Pancreas (tissue), 10 donors: ENCODE measurements around the gene NR4A3. TPM values are rescaled to one million over a fixed set of nuclear protein-coding genes. Genes with fewer than 3 reads are reported as not detected.

Source experiments
- ATAC-seq, 4 donors: fragments of 200-7000 bp; cut with Tn5 transposase; one replicate each; pipeline versions ENCODE4 v1.8.0 to v1.9.1; 2020; ENCODE audit warnings: mild to moderate bottlenecking in 4 of 4, moderate library complexity in 4 of 4
- DNase-seq, 6 donors: peaks; one replicate each; pipeline ENCODE4 v3.0.0-alpha.2; 2020
- FAIRE-seq: peaks from 2 replicates; lab custom pipeline; 2012; peaks lifted over from hg19 to GRCh38; lab: Jason Lieb, UNC
- H3K27ac ChIP-seq, 4 donors: fragments of 200-600 bp; sonication (generic); 1 replicate in 3 of 4; 2 replicates in 1 of 4; pipeline versions ENCODE4 v1.5.0 to v1.8.0; 2020
- H3K27me3 ChIP-seq, 4 donors: fragments of 200-600 bp; one replicate each; pipeline ENCODE4 v1.8.0; 2021
- H3K36me3 ChIP-seq, 3 donors: fragments of 200-600 bp; sonication (generic) in 1 of 3; one replicate each; pipeline versions ENCODE4 v1.5.0 to v1.8.0; 2020 to 2021
- H3K4me1 ChIP-seq, 3 donors: fragments of 200-600 bp; one replicate each; pipeline ENCODE4 v1.8.0; 2021
- H3K4me3 ChIP-seq, 4 donors: fragments of 200-600 bp; sonication (generic) in 2 of 4; one replicate each; pipeline versions ENCODE4 v1.5.0 to v1.8.0; 2020 to 2021
- H3K9me3 ChIP-seq, 4 donors: fragments of 200-600 bp; one replicate each; pipeline ENCODE4 v1.8.0; 2021
- WGBS, 2 donors: extraction: QIAGEN DNeasy Blood & Tissue Kit; methylation state at CpG; one replicate each; pipeline ENCODE4 v1.1.7; 2013; 5-methylcytosine and 5-hydroxymethylcytosine counted together
- intact Hi-C, 3 donors: fragments of 100-400 bp; cut with DNase I; formaldehyde crosslinking; loops; one replicate each; pipeline versions ENCODE4 v1.11.1 to v1.14.2; 2022
- polyA plus RNA-seq, 2 donors: library from polyadenylated mRNA; stranded (reverse); fragments of 200-250 nt; gene quantifications; one replicate each; pipeline ENCODE4 v1.2.3, GENCODE V29; 2013
- total RNA-seq, 6 donors: library from RNA; stranded (reverse); fragmentation: NEBNext Ultra II Directional in 4 of 6; extraction: Animal tissue kit (Norgen Biotek cat#: 25700) in 4 of 6; gene quantifications; one replicate each; pipeline versions ENCODE4 v1.2.1 to v1.2.4, GENCODE V29; 2021 to 2023
- TF ChIP-seq, protein P1 (sequence below), 4 donors: fragments of 200-600 bp; sonication (generic) in 3 of 4; IDR thresholded peaks; one replicate each; pipeline versions ENCODE4 v1.5.0 to v1.8.0; 2021; ENCODE audit warnings: antibody characterized with exemption in 4 of 4
- donor health status: healthy with polysubstance abuse.
- donor health status: DM: no; HTN: no; CAD: no; lungs with moderate emphysema.
- donor health status: DM: no; HTN: no; CAD: no.
- donor health status: control.
- donor health status: control.
- donor health status: Bipolar disorder and iron deficiency.
- donor health status: DM: yes; HTN: yes; CAD: no.
- donor health status: DM: no; HTN: no; CAD: no.
- donor health status: DM: no; HTN: no; CAD: no.
- donor health status: DM: yes; HTN: yes; CAD: no.

NR4A3 gene
- total and polyA plus RNA-seq, 8 donors = 0.41 to 3.8 (median 1.5) TPM

GRCh38 chr9:99819856-99820684 is 1.6 kb upstream of the NR4A3 start:
- ATAC-seq (peak; percentile 64 to 78 (median 70)), DNase-seq (peak; percentile 91 to 94 (median 93)), FAIRE-seq (no peak)
- Histone ChIP-seq H3K9me3 (no peaks in the 10 kb centered on the region), H3K27me3 (no peaks in the 10 kb centered on the region), H3K4me1 (peaks cover 0 to 9% (median 5%) of the 10 kb centered on the region in 3 donors), H3K27ac (peak overlapping the region; percentile 84 to 97 (median 94)), H3K36me3 (no peaks in the 10 kb centered on the region), H3K4me3 (peak overlapping the region; percentile 75 to 84 (median 82))
- TF ChIP-seq, protein P1, sequence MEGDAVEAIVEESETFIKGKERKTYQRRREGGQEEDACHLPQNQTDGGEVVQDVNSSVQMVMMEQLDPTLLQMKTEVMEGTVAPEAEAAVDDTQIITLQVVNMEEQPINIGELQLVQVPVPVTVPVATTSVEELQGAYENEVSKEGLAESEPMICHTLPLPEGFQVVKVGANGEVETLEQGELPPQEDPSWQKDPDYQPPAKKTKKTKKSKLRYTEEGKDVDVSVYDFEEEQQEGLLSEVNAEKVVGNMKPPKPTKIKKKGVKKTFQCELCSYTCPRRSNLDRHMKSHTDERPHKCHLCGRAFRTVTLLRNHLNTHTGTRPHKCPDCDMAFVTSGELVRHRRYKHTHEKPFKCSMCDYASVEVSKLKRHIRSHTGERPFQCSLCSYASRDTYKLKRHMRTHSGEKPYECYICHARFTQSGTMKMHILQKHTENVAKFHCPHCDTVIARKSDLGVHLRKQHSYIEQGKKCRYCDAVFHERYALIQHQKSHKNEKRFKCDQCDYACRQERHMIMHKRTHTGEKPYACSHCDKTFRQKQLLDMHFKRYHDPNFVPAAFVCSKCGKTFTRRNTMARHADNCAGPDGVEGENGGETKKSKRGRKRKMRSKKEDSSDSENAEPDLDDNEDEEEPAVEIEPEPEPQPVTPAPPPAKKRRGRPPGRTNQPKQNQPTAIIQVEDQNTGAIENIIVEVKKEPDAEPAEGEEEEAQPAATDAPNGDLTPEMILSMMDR (IDR thresholded peaks at IDR 0.05) = no peak
- intact Hi-C loops = no loop called here
- 0 to 1% methylated on average over 55 to 81 of the region's 81 CpGs for WGBS, 2 donors

DNA sequence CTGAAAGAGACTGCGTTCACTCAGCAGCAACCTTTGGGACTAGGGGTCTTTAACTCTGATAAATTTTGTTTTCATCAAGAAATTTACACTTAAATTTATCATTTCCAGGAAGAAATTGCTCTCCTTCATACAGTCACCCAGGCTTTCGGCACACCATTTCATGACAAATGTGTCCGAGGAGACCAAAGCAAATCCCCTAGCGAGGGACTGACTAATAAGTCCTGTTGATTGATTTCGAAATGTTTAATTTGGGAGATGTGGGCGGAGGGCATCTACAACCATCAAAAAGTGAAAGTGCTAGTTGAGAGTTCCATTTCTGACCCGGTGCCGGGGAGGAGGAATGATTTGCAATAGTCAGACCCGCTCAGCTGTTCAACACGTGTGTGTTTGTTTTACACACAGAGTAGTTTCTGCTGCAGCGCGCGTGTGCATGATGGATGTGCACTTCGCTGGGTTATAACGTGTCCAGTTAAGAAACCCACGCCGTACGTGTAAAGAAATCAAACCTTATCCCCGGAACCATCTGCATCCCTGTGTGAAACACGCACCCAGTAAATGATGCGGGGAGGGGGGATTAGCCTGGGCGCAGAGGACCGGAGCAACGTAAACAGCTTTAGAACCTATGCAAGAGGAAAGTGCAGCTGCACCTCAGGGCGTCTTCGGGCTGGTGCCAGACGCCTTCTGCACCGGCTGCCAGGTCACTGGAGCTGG is 845 bp upstream of the NR4A3 start:
- peak in 5 of 6 donors; percentile 49 to 76 (median 62) for DNase-seq
- ATAC-seq = peak; percentile 18 to 28 (median 24)
- no peaks in the 10 kb centered on the region for H3K36me3 ChIP-seq
- intact Hi-C loops = no loop called here
- peak overlapping the region; percentile 46 to 97 (median 90) for H3K27ac ChIP-seq
- no peaks in the 10 kb centered on the region for H3K27me3 ChIP-seq
- H3K9me3 ChIP-seq = no peaks in the 10 kb centered on the region
- H3K4me3 ChIP-seq = peak overlapping the region; percentile 74 to 84 (median 78)
- TF ChIP-seq, protein P1 (IDR thresholded peaks at IDR 0.05) = no peak
- 0% methylated on average over 28 of the region's 28 CpGs for WGBS, 2 donors
- peaks cover 0 to 9% (median 5%) of the 10 kb centered on the region in 3 donors for H3K4me1 ChIP-seq
- no peak for FAIRE-seq

DNA sequence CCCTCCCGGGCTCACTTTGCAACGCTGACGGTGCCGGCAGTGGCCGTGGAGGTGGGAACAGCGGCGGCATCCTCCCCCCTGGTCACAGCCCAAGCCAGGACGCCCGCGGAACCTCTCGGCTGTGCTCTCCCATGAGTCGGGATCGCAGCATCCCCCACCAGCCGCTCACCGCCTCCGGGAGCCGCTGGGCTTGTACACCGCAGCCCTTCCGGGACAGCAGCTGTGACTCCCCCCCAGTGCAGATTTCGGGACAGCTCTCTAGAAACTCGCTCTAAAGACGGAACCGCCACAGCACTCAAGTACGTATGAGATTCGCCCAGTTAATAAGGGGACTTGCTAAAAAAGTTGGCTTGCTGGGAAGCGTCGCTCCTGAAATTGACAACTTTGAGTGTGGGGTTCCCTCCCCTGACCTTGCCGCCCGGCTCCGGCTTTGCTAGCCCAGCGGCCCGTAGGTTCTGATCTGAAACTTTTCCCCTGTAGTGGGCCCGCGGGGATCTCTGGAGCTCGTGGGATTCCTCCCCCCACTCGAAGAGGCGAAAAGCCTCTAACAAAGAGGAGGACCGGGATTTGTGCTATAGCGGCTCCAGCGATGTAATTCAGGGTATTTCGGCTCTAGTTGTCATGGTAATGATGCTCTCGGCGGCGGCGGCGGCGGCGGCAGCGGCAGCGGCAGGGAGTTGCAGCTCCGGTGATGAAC is 572 bp downstream of the NR4A3 start:
- Histone ChIP-seq H3K4me3 (peak overlapping the region; percentile 74 to 84 (median 78)), H3K27me3 (no peaks in the 10 kb centered on the region), H3K36me3 (no peaks in the 10 kb centered on the region), H3K27ac (peak overlapping the region; percentile 46 to 97 (median 90)), H3K9me3 (no peaks in the 10 kb centered on the region), H3K4me1 (peaks cover 0 to 9% (median 5%) of the 10 kb centered on the region in 3 donors)
- 0% methylated on average over 51 of the region's 51 CpGs for WGBS, 2 donors
- ATAC-seq (peak in 3 of 4 donors; percentile 0 to 1 (median 0)), DNase-seq (peak in 4 of 6 donors; percentile 27 to 83 (median 52)), FAIRE-seq (no peak)
- intact Hi-C loops = no loop called here
- TF ChIP-seq, protein P1 (IDR thresholded peaks at IDR 0.05) = no peak

DNA sequence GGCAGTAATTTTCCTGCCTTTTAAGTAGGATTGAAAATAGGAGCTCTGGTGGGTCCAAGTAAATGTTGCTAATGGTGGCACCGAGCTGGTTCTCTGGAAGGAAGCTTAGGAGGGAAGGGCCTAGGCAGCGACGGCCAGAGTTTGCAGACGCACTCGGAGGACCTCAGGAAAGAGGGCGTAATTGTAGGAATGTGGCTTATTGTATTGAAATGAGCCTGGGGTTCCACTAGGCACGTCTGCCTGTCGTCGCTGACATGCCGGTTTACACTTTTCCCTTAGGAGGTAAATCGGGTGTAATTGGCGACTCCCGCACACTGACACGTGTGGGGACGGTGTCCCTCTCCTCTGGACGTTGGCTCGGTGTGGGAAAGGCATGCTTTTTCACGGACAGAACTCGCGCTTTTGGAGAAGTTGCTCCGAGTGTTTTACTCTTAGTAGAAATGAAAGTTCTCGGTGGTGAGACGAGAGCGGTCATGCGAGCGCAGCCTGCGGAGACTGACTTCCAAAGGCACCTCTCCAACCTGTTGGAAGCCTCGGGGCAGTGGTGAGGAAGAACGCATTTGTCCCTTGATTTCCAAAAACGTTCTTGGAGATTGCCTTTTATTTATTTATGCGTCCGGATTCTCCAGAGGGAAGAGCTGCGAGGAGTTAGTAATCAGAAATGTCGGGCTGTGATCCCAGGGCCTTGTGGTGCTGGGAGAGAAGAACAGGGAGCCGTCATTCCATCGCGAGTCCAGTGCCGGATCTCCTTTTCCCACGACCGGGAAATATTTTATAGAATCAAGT is 1.3 kb downstream of the NR4A3 start:
- ATAC-seq = no peak
- no peaks in the 10 kb centered on the region for H3K27me3 ChIP-seq
- no peaks in the 10 kb centered on the region for H3K9me3 ChIP-seq
- intact Hi-C loops = no loop called here
- peak in 5 of 6 donors; percentile 16 to 56 (median 37) for DNase-seq
- H3K4me3 ChIP-seq = peak overlapping the region; percentile 74 to 84 (median 78)
- H3K36me3 ChIP-seq = no peaks in the 10 kb centered on the region
- no peak overlapping the region for H3K27ac ChIP-seq
- TF ChIP-seq, protein P1 (IDR thresholded peaks at IDR 0.05) = no peak
- FAIRE-seq = no peak
- peaks cover 0 to 9% (median 5%) of the 10 kb centered on the region in 3 donors for H3K4me1 ChIP-seq
- WGBS, 2 donors = 1 to 2% methylated on average over 40 of the region's 40 CpGs
